IMR-90 (cell line): Measurements from ENCODE around the gene HIGD2A.

Source experiments
- BHLHE40 ChIP-seq: fragments of 150-350 bp; IDR thresholded peaks from 2 replicates; pipeline ENCODE4 v1.6.1; 2016; ENCODE audit warnings: mild to moderate bottlenecking, low read depth, low read length
- CEBPB ChIP-seq: IDR thresholded peaks from 2 replicates; pipeline ENCODE4 v1.6.1; 2012; ENCODE audit warnings: low read depth, low read length, improper control_type of control experiment
- CHD1 ChIP-seq: IDR thresholded peaks from 2 replicates; pipeline ENCODE4 v1.6.1; 2012; ENCODE audit warnings: low read depth, low read length, improper control_type of control experiment
- CTCF ChIP-seq: conservative IDR thresholded peaks from 2 replicates; pipeline ENCODE4 v1.5.1; 2012; ENCODE audit warnings: mild to moderate bottlenecking, low read depth, low read length, improper control_type of control experiment
- ELK1 ChIP-seq: fragments of 150-350 bp; IDR thresholded peaks from 2 replicates; pipeline ENCODE4 v1.6.1; 2016; ENCODE audit warnings: low read depth, mild to moderate bottlenecking, low read length, moderate library complexity, borderline replicate concordance
- FOS ChIP-seq: fragments of 150-350 bp; IDR thresholded peaks from 2 replicates; pipeline ENCODE4 v1.6.1; 2016; ENCODE audit warnings: low read depth, low read length
- MAFK ChIP-seq: IDR thresholded peaks from 2 replicates; pipeline ENCODE4 v1.6.1; 2012; ENCODE audit warnings: low read depth, low read length, improper control_type of control experiment
- MAZ ChIP-seq: IDR thresholded peaks from 2 replicates; pipeline ENCODE4 v1.6.1; 2012; ENCODE audit warnings: low read depth, mild to moderate bottlenecking, low read length, improper control_type of control experiment, moderate library complexity, borderline replicate concordance
- NFE2L2 ChIP-seq: fragments of 150-350 bp; IDR thresholded peaks from 2 replicates; pipeline ENCODE4 v1.6.1; 2016; ENCODE audit warnings: low read depth, mild to moderate bottlenecking, low read length
- POLR2A ChIP-seq: IDR thresholded peaks from 2 replicates; pipeline ENCODE4 v1.6.1; 2012; ENCODE audit warnings: mild to moderate bottlenecking, low read depth, low read length
- RAD21 ChIP-seq: IDR thresholded peaks from 2 replicates; pipeline ENCODE4 v1.6.1; 2012; ENCODE audit warnings: low read length, improper control_type of control experiment
- RCOR1 ChIP-seq: IDR thresholded peaks from 2 replicates; pipeline ENCODE4 v1.6.1; 2012; ENCODE audit warnings: mild to moderate bottlenecking, low read length, improper control_type of control experiment; ENCODE audit not compliant: insufficient replicate concordance
- RFX5 ChIP-seq: IDR thresholded peaks from 2 replicates; pipeline ENCODE4 v1.8.0; 2012; ENCODE audit warnings: low read depth, mild to moderate bottlenecking, low read length, moderate library complexity
- SMC3 ChIP-seq: fragments of 150-350 bp; IDR thresholded peaks from 2 replicates; pipeline ENCODE4 v1.6.1; 2016; ENCODE audit warnings: low read depth, mild to moderate bottlenecking, antibody characterized with exemption, low read length, moderate library complexity

- TF ChIP-seq RFX5 (no peak), CTCF (no peak), MAFK (no peak), MAZ (no peak), CEBPB (no peak), SMC3 (no peak), ELK1 (no peak), FOS (no peak), BHLHE40 (no peak), NFE2L2 (no peak), POLR2A (no peak), RAD21 (no peak), RCOR1 (no peak), CHD1 (no peak)
Observed at GRCh38 chr5:176425138-176425537, 36.6 kb downstream of the HIGD2A start.
